GM10266 (cell line): ENCODE data around the gene CLCNKB.

Experiments
- DNase-seq: peaks from one replicate; pipeline ENCODE4 v3.0.0; 2012; ENCODE audit errors: extremely low spot score
- CTCF ChIP-seq: IDR thresholded peaks from 2 replicates; pipeline ENCODE4 v1.5.1; 2012; ENCODE audit warnings: mild to moderate bottlenecking, low read depth; ENCODE audit not compliant: control insufficient read depth, insufficient read depth; ENCODE audit errors: missing control alignments

Gene CLCNKB

GRCh38 chr1:16093611-16094010 is 50.0 kb downstream of the CLCNKB start:
- DNase-seq: no peak
- no peak for TF ChIP-seq CTCF

GRCh38 chr1:16094453-16095158 is 51.0 kb downstream of the CLCNKB start:
- no peak for TF ChIP-seq CTCF

GRCh38 chr1:16095447-16095846 is 51.9 kb downstream of the CLCNKB start:
- TF ChIP-seq CTCF: no peak
- DNase-seq: no peak

More at GRCh38 chr1:16094453-16095158, 51.0 kb downstream of the CLCNKB start:
- DNase-seq: no peak

GRCh38 chr1:16099412-16099811 is 55.8 kb downstream of the CLCNKB start:
- DNase-seq: no peak
- TF ChIP-seq CTCF: no peak

GRCh38 chr1:16101623-16102022 is 58.0 kb downstream of the CLCNKB start:
- no peak for TF ChIP-seq CTCF
- DNase-seq: no peak
